ENCODE data around the gene CDH4. TPM values are rescaled to one million over a fixed set of nuclear protein-coding genes. Genes with fewer than 3 reads are reported as not detected.
"Not testable (repeated sequence)": the region's sequence is repeated elsewhere in the genome, so short reads cannot be mapped to it uniquely, and the experiment has no call there.

Gene CDH4
- total RNA-seq, 1 donor from 2014 or later = 9.2 TPM

DNA sequence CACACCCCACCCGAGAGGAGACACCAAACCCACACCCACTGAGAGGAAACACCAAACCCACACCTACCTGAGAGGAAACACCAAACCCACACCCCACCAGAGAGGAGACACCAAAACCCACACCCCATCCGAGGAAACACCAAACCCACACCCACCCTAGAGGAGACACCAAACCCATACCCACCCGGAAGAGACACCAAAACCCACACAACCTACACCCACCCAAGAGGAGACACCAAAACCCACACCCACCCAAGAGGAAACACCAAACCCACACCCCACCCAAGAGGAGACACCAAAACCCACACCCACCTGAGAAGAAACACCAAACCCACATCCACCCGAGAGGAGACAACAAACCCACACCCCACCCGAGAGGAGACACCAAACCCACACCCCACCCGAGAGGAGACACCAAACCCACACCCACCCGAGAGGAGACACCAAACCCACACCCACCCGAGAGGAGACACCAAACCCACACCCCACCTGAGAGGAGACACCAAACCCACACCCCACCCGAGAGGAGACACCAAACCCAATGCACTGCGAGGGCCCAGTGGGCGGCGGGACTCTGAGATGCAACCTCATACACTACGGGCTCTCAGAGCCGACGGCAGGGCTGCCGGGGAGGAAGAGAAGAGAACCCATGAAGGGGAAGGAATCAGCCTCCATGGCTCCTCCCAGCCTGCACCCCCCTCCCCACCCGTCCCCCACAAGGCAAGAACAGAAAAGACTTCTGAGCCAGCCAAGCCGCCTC is 730.3 kb downstream of the CDH4 start:
- no peak for DNase-seq (ENCODE audit: extremely low read depth, low read depth, low spot score)

DNA sequence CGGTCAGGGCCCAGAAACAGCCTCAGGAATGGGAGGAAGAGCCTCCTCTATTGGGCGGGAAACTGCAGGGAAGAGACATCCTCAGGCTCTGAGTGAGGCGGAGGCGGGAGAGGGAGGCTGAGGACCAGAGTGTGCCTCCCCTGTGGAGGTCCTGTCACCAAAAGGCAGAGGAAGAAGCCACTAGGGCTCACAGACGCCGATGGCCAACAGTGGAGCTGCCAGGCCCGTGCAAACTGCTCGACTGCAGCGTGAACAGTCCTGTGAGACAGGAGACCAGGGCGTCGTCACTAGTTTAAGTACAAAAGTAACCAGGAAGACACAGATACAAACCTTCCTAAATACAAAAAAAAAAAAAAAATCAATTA is 730.9 kb downstream of the CDH4 start:
- DNase-seq (ENCODE audit: extremely low read depth, low read depth, low spot score) = no peak

DNA sequence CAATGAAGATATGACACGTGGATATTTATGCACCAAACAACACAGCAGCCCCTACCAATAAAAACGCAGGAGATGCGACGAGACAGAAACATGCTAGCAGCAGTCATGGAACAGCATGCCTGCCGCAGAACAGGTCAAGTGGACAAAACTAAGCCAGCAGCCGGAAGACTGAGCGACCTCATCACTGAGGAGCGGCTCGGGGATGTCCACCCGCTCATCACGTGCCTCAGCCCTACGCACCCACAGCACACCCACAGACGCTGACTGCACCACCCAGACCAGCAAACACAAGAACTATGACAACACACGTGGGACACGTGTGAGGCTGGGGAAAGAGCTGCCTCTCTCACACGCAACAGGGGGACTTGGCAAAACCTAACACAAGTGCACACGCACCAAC is 731.9 kb downstream of the CDH4 start:
- DNase-seq (ENCODE audit: extremely low read depth, low read depth, low spot score) = no peak

DNA sequence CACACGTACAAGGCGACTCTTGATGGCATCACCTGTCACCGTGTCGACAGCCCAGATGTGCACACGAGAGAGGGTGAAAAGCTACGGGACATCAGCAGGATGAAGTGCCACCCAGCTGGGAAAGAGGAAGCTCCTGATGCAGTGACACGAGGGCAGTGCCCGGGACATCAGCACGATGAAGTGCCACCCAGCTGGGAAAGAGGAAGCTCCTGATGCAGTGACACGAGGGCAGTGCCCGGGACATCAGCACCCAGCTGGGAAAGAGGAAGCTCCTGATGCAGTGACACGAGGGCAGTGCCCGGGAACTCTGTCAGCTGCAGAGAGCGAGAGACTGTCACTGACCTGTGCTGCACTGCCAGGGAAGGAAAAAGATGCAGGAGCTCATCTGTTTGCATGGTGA is 732.4 kb downstream of the CDH4 start:
- DNase-seq (ENCODE audit: extremely low read depth, low read depth, low spot score) = not testable (repeated sequence)

DNA sequence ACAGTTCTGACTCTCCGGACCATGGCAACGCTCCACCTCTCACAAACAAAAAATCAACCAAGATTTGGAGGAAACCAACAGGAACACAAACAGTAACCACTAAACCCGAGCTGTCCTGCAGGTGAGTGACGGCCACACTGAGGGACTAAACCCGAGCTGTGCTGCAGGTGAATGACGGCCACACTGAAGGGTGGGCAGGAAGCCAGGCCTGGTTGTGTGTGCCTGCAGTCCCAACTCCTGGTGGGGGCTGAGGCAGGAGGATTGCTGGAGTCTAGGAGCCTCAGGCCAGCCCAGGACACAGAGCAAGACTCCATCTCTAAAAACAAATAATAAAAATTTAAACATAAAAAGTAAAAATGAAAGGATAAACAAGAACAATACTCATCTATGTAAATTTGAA is 733.0 kb downstream of the CDH4 start:
- DNase-seq (ENCODE audit: extremely low read depth, low read depth, low spot score) = no peak

DNA sequence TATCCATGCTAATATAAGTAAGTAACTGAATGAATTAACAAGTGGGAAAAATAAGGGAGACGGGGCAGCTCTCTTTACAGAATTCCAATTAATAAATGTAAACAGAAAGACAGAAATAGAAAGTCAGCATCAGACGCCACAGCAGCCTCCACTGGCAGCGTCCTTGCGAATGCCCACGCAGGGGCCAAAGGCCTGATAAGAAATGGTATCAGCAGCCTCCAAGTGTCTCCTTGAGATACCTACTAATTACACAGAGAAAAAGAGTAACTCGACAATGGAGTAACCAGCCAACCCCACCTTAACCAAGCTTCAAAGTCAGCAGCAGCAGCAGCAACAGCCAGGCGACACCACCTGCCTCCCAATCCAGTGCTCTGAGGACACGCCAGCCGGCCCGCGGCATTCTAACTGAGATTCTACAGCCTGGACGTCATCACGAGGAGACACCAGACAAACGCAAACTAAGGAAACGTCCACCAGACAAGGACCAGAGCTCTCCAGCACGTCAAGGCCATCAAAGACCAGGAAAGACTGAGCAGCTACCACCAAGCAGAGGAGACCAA is 734.8 kb downstream of the CDH4 start:
- DNase-seq (ENCODE audit: extremely low read depth, low read depth, low spot score) = no peak

DNA sequence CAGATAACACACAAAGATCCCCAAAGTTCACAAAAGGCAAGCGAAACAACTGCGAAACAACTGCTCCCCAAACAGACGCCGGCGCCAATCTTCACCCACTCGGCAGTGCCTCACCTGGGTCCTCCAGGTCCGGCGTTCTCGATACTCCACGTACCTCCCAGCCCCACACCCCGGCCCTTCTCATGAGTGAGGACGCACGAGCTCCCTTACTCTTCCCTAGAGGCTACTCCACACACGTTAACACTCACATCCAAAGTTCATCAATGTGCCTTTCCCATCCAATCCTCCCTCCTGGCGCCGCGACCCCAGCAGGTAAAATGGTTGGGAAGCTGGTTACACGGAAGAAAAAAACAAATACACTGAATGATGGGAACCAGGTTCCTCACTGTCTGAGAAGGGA is 736.6 kb downstream of the CDH4 start:
- no peak for DNase-seq (ENCODE audit: extremely low read depth, low read depth, low spot score)

DNA sequence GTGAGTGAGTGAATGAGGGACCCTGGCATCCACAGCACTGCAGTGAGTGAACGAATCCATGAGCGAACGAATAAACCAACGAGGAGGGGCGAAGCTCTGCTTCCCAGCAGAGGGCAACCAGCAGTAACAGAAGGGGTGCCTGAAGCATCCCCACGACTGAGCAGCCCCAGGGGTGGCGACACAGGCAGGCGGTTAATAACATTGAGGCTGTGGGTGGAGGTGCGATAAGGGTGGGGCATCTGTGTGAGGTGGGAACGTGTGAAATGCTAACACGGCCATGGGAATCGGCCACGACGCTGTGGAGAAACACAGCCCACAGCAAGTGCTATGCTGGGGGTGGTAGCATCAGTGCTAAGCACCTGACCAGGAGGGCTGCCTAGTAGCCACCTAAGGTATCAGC is 737.7 kb downstream of the CDH4 start:
- no peak for DNase-seq (ENCODE audit: extremely low read depth, low read depth, low spot score)

Data from glomerular endothelial cell (primary cell).